Activated CD4-positive, alpha-beta T cell treated with anti-CD3 and anti-CD28 coated beads, Interleukin-2, amount 10 ng/mL, durations not matched to agents 24 days and 14 days (primary cell): ENCODE data around the gene LRRC25. TPM values are rescaled to one million over a fixed set of nuclear protein-coding genes. Genes with fewer than 3 reads are reported as not detected.
A peak's percentile ranks its signal among the peaks of the same experiment; 100 is the strongest.

ENCODE experiments used
- DNase-seq: peaks from one replicate; pipeline ENCODE4 v3.0.0; 2022
- H3K27ac Mint-ChIP-seq: one replicate; pipeline ENCODE4 v1.8.0; 2022; ENCODE audit warnings: mild to moderate bottlenecking, mixed read lengths
- H3K27me3 Mint-ChIP-seq: one replicate; pipeline ENCODE4 v1.8.0; 2022; ENCODE audit warnings: mixed read lengths
- H3K36me3 Mint-ChIP-seq: one replicate; pipeline ENCODE4 v1.8.0; 2022; ENCODE audit warnings: low read depth, mild to moderate bottlenecking, mixed read lengths
- H3K4me1 Mint-ChIP-seq: one replicate; pipeline ENCODE4 v1.8.0; 2021; ENCODE audit warnings: mixed read lengths
- H3K4me3 Mint-ChIP-seq: one replicate; pipeline ENCODE4 v1.8.0; 2022; ENCODE audit warnings: mild to moderate bottlenecking, moderate library complexity, mixed read lengths
- H3K9me3 Mint-ChIP-seq: one replicate; pipeline ENCODE4 v1.8.0; 2021; ENCODE audit warnings: mixed read lengths
- intact Hi-C: fragments of 100-400 bp; cut with micrococcal nuclease; formaldehyde crosslinking; loops from one replicate; pipeline ENCODE4 v1.15.1; 2023
- total RNA-seq: library from RNA; stranded (reverse); gene quantifications from 2 replicates; pipeline ENCODE4 v1.2.3, GENCODE V29; 2022

LRRC25 gene
- not detected in 2 replicates for total RNA-seq

- Mint-ChIP-seq H3K4me1 (peaks cover 12% of the 10 kb centered on the region), H3K4me3 (no peak within 1 kb of the TSS)
- DNase-seq: no peak
Measured at GRCh38 chr19:18397242-18398202, at the start of gene LRRC25. LRRC25 (minus strand) TSS chr19:18397622; CDS start chr19:18396963, 659 bp downstream.

GRCh38 chr19:18446811-18447359 lies 49.5 kb upstream of the LRRC25 start:
- Mint-ChIP-seq H3K27ac (no peak overlapping the region), H3K4me3 (no peak overlapping the region), H3K27me3 (no peaks in the 10 kb centered on the region), H3K9me3 (peaks cover 5% of the 10 kb centered on the region), H3K4me1 (peaks cover 13% of the 10 kb centered on the region), H3K36me3 (peaks cover 42% of the 10 kb centered on the region)
- no peak for DNase-seq
- intact Hi-C loops: no loop called here

More at GRCh38 chr19:18397242-18398202, at the start of gene LRRC25:
- H3K27me3 Mint-ChIP-seq: peaks cover 18% of the 10 kb centered on the region
- intact Hi-C loops: no loop called here
- no peaks in the 10 kb centered on the region for H3K36me3 Mint-ChIP-seq
- H3K9me3 Mint-ChIP-seq: no peaks in the 10 kb centered on the region
- H3K27ac Mint-ChIP-seq: no peak within 1 kb of the TSS

- no peaks in the 10 kb centered on the region for H3K27me3 Mint-ChIP-seq
- peaks cover 5% of the 10 kb centered on the region for H3K9me3 Mint-ChIP-seq
- DNase-seq: no peak
- H3K36me3 Mint-ChIP-seq: peaks cover 44% of the 10 kb centered on the region
- no peak overlapping the region for H3K4me3 Mint-ChIP-seq
- peaks cover 15% of the 10 kb centered on the region for H3K4me1 Mint-ChIP-seq
- intact Hi-C loops: no loop called here
- H3K27ac Mint-ChIP-seq: no peak overlapping the region
Measured at GRCh38 chr19:18446145-18446810, 48.9 kb upstream of the LRRC25 start.

- H3K36me3 Mint-ChIP-seq: peaks cover 41% of the 10 kb centered on the region
- peaks cover 19% of the 10 kb centered on the region for H3K4me1 Mint-ChIP-seq
Measured at GRCh38 chr19:18445262-18445948, 48.0 kb upstream of the LRRC25 start.

GRCh38 chr19:18444513-18444912 lies 47.1 kb upstream of the LRRC25 start:
- Mint-ChIP-seq H3K4me1 (peaks cover 21% of the 10 kb centered on the region), H3K9me3 (peaks cover 5% of the 10 kb centered on the region), H3K27me3 (no peaks in the 10 kb centered on the region), H3K36me3 (peaks cover 38% of the 10 kb centered on the region), H3K4me3 (no peak overlapping the region), H3K27ac (no peak overlapping the region)
- DNase-seq: no peak
- intact Hi-C loops: loop anchor here (2.0 kb wide), 1 partner anchor 52 kb away; no protein-coding TSS in a partner anchor

More at GRCh38 chr19:18445262-18445948, 48.0 kb upstream of the LRRC25 start:
- no peak for DNase-seq
- Mint-ChIP-seq H3K27me3 (no peaks in the 10 kb centered on the region), H3K4me3 (no peak overlapping the region), H3K9me3 (peaks cover 5% of the 10 kb centered on the region), H3K27ac (no peak overlapping the region)
- intact Hi-C loops: loop anchor here (2.0 kb wide), 1 partner anchor 51 kb away; no protein-coding TSS in a partner anchor

GRCh38 chr19:18443831-18444230 lies 46.4 kb upstream of the LRRC25 start:
- DNase-seq: no peak
- H3K4me1 Mint-ChIP-seq: peaks cover 21% of the 10 kb centered on the region
- no peaks in the 10 kb centered on the region for H3K27me3 Mint-ChIP-seq
- H3K9me3 Mint-ChIP-seq: peaks cover 5% of the 10 kb centered on the region
- intact Hi-C loops: loop anchor here (2.0 kb wide), 1 partner anchor 53 kb away; no protein-coding TSS in a partner anchor
- no peak overlapping the region for H3K27ac Mint-ChIP-seq
- H3K36me3 Mint-ChIP-seq: peaks cover 34% of the 10 kb centered on the region
- H3K4me3 Mint-ChIP-seq: no peak overlapping the region

GRCh38 chr19:18443406-18443805 lies 46.0 kb upstream of the LRRC25 start:
- DNase-seq: no peak
- H3K9me3 Mint-ChIP-seq: peaks cover 5% of the 10 kb centered on the region
- no peak overlapping the region for H3K27ac Mint-ChIP-seq
- H3K27me3 Mint-ChIP-seq: no peaks in the 10 kb centered on the region
- H3K4me1 Mint-ChIP-seq: peaks cover 21% of the 10 kb centered on the region
- peaks cover 31% of the 10 kb centered on the region for H3K36me3 Mint-ChIP-seq
- intact Hi-C loops: no loop called here
- H3K4me3 Mint-ChIP-seq: no peak overlapping the region

- intact Hi-C loops: no loop called here
- no peak overlapping the region for H3K27ac Mint-ChIP-seq
- H3K36me3 Mint-ChIP-seq: peaks cover 28% of the 10 kb centered on the region
- H3K4me1 Mint-ChIP-seq: peaks cover 21% of the 10 kb centered on the region
- no peaks in the 10 kb centered on the region for H3K27me3 Mint-ChIP-seq
- no peak overlapping the region for H3K4me3 Mint-ChIP-seq
- peaks cover 5% of the 10 kb centered on the region for H3K9me3 Mint-ChIP-seq
- DNase-seq: no peak
Measured at GRCh38 chr19:18442941-18443340, 45.5 kb upstream of the LRRC25 start.

- peak overlapping the region; percentile 18 for H3K4me3 Mint-ChIP-seq
Measured at GRCh38 chr19:18441804-18442788, 44.7 kb upstream of the LRRC25 start.

GRCh38 chr19:18440936-18441803 lies 43.7 kb upstream of the LRRC25 start:
- Mint-ChIP-seq H3K4me1 (peaks cover 25% of the 10 kb centered on the region), H3K9me3 (peaks cover 5% of the 10 kb centered on the region), H3K27me3 (no peaks in the 10 kb centered on the region), H3K27ac (peak overlapping the region; percentile 87), H3K36me3 (peaks cover 24% of the 10 kb centered on the region), H3K4me3 (no peak overlapping the region)
- no peak for DNase-seq
- intact Hi-C loops: no loop called here

More at GRCh38 chr19:18441804-18442788, 44.7 kb upstream of the LRRC25 start:
- H3K27me3 Mint-ChIP-seq: no peaks in the 10 kb centered on the region
- peak; percentile 77 for DNase-seq
- H3K9me3 Mint-ChIP-seq: peaks cover 5% of the 10 kb centered on the region
- intact Hi-C loops: no loop called here
- peaks cover 26% of the 10 kb centered on the region for H3K36me3 Mint-ChIP-seq
- peaks cover 21% of the 10 kb centered on the region for H3K4me1 Mint-ChIP-seq
- H3K27ac Mint-ChIP-seq: peak overlapping the region; percentile 87

GRCh38 chr19:18440415-18440877 lies 43.0 kb upstream of the LRRC25 start:
- no peak overlapping the region for H3K4me3 Mint-ChIP-seq
- peaks cover 5% of the 10 kb centered on the region for H3K9me3 Mint-ChIP-seq
- peak overlapping the region; percentile 41 for H3K27ac Mint-ChIP-seq
- intact Hi-C loops: no loop called here
- peaks cover 27% of the 10 kb centered on the region for H3K36me3 Mint-ChIP-seq
- peak; percentile 78 for DNase-seq
- H3K27me3 Mint-ChIP-seq: no peaks in the 10 kb centered on the region
- peaks cover 25% of the 10 kb centered on the region for H3K4me1 Mint-ChIP-seq

- H3K27me3 Mint-ChIP-seq: no peaks in the 10 kb centered on the region
- no peak for DNase-seq
- intact Hi-C loops: no loop called here
- H3K4me3 Mint-ChIP-seq: no peak overlapping the region
- H3K4me1 Mint-ChIP-seq: peaks cover 25% of the 10 kb centered on the region
- peak overlapping the region; percentile 43 for H3K27ac Mint-ChIP-seq
- peaks cover 5% of the 10 kb centered on the region for H3K9me3 Mint-ChIP-seq
- H3K36me3 Mint-ChIP-seq: peaks cover 25% of the 10 kb centered on the region
Measured at GRCh38 chr19:18439910-18440237, 42.5 kb upstream of the LRRC25 start.
